PC-3 (cell line): ENCODE data around the gene BRF1. TPM values are rescaled to one million over a fixed set of nuclear protein-coding genes. Genes with fewer than 3 reads are reported as not detected.
"Not testable (repeated sequence)": the region's sequence is repeated elsewhere in the genome, so short reads cannot be mapped to it uniquely, and the experiment has no call there.

Experiments used
- ATAC-seq: fragments of 200-7000 bp; cut with Tn5 transposase; 2 replicates; pipeline ENCODE4 v1.9.1; 2020; ENCODE audit warnings: mild to moderate bottlenecking, moderate library complexity
- BruUV-seq: library from RNA; stranded (reverse); fragments of 400-500 nt; replicated peaks from 2 replicates; lab custom pipeline; 2021; lab: Mats Ljungman, UMichigan
- CTCF ChIA-PET: fragments of 300-600 bp; sonication (Branson Sonifier 250); formaldehyde crosslinking; loops from one replicate; lab custom pipeline; 2022; ENCODE audit warnings: antibody characterized with exemption; lab: Charles Lee
- POLR2A ChIA-PET: fragments of 300-600 bp; sonication (Branson Sonifier 250); formaldehyde crosslinking; loops from one replicate; lab custom pipeline; 2022; ENCODE audit warnings: antibody characterized with exemption; ENCODE audit not compliant: unreplicated experiment; lab: Charles Lee
- DNase-seq: peaks from one replicate; pipeline ENCODE4 v3.0.0-alpha.2; 2015
- H2AFZ ChIP-seq: fragments of 300-600 bp; sonication (generic); 2 replicates; pipeline ENCODE4 v1.6.0; 2016; ENCODE audit warnings: antibody characterized with exemption, low read length
- H3F3A ChIP-seq: fragments of 300-600 bp; sonication (generic); one replicate; pipeline ENCODE4 v1.6.0; 2017; ENCODE audit warnings: antibody characterized with exemption, low read length, control low read depth, mild to moderate bottlenecking; ENCODE audit not compliant: unreplicated experiment
- H3K27ac ChIP-seq: fragments of 300-600 bp; sonication (generic); 2 replicates; pipeline ENCODE4 v1.5.1; 2016; ENCODE audit warnings: mild to moderate bottlenecking, low read length
- H3K27me3 ChIP-seq: fragments of 300-600 bp; sonication (generic); 2 replicates; pipeline ENCODE4 v1.6.1; 2016; ENCODE audit warnings: low read length, mixed read lengths
- H3K36me3 ChIP-seq: fragments of 300-600 bp; sonication (generic); 2 replicates; pipeline ENCODE4 v1.6.1; 2016; ENCODE audit warnings: low read depth, mixed run types, low read length, mixed read lengths
- H3K4me1 ChIP-seq: fragments of 300-600 bp; sonication (generic); 2 replicates; pipeline ENCODE4 v1.5.1; 2016; ENCODE audit warnings: low read length; ENCODE audit not compliant: insufficient read depth
- H3K4me2 ChIP-seq: fragments of 300-600 bp; sonication (generic); 2 replicates; pipeline ENCODE4 v1.6.0; 2016; ENCODE audit warnings: low read length
- H3K4me3 ChIP-seq: fragments of 300-600 bp; sonication (generic); 2 replicates; pipeline ENCODE4 v1.5.1; 2016; ENCODE audit warnings: mild to moderate bottlenecking, low read length, mixed read lengths
- H3K79me2 ChIP-seq: fragments of 300-600 bp; sonication (generic); 2 replicates; pipeline ENCODE4 v1.6.1; 2017; ENCODE audit warnings: low read length, mixed read lengths
- H3K9ac ChIP-seq: fragments of 300-600 bp; sonication (generic); 2 replicates; pipeline ENCODE4 v1.6.0; 2016; ENCODE audit warnings: mild to moderate bottlenecking, low read length
- H3K9me2 ChIP-seq: fragments of 300-600 bp; sonication (generic); replicated peaks from 2 replicates; pipeline ENCODE4 v1.6.1; 2016; ENCODE audit warnings: mixed run types, low read length, mixed read lengths
- H3K9me3 ChIP-seq: fragments of 300-600 bp; sonication (generic); 2 replicates; pipeline ENCODE4 v1.6.1; 2016; ENCODE audit warnings: low read length, mixed read lengths
- H4K20me1 ChIP-seq: fragments of 300-600 bp; sonication (generic); 2 replicates; pipeline ENCODE4 v1.6.1; 2016; ENCODE audit warnings: low read length, mixed read lengths
- EZH2 ChIP-seq: fragments of 300-600 bp; sonication (generic); IDR thresholded peaks from one replicate; pipeline ENCODE4 v1.6.1; 2017; ENCODE audit warnings: antibody characterized with exemption, mild to moderate bottlenecking, low read length; ENCODE audit not compliant: unreplicated experiment
- EZH2phosphoT487 ChIP-seq: fragments of 300-600 bp; sonication (generic); IDR thresholded peaks from 2 replicates; pipeline ENCODE4 v1.6.1; 2018; ENCODE audit warnings: mild to moderate bottlenecking, antibody characterized with exemption, low read length, borderline replicate concordance
- intact Hi-C: fragments of 100-400 bp; cut with micrococcal nuclease; formaldehyde crosslinking; loops from 2 replicates; pipeline ENCODE4 v1.9.0; 2023
- total RNA-seq: library from RNA; depleted of rRNA; stranded (reverse); fragments of >200 nt; gene quantifications from 2 replicates; pipeline ENCODE4 v1.2.3, GENCODE V29; 2014
- TF ChIP-seq, protein P1 (sequence below): fragments of 300-600 bp; sonication (generic); conservative IDR thresholded peaks from 2 replicates; pipeline ENCODE4 v1.5.1; 2017; ENCODE audit warnings: antibody characterized with exemption, low read depth, mild to moderate bottlenecking, low read length

Gene BRF1
- total RNA-seq, 1 experiment from 2014 or later: 55.8 TPM

- peak; percentile 78 for ATAC-seq
- BruUV-seq: no TSS peak
- CTCF ChIA-PET: interaction anchor here (0.9 kb wide), 2 partner anchors 50 to 209 kb away, joined by 4 to 8 read pairs; no protein-coding TSS in a partner anchor
- H3K27me3 ChIP-seq: no peaks in the 10 kb centered on the region
- peak overlapping the region; percentile 85 for H3K9ac ChIP-seq
- peaks cover 9% of the 10 kb centered on the region; the same call in 1 of the 2 replicates for H4K20me1 ChIP-seq
- DNase-seq: peak; percentile 95
- intact Hi-C loops: loop anchor here (2.0 kb wide), 1 partner anchor 17 kb away; no protein-coding TSS in a partner anchor
- TF ChIP-seq EZH2phosphoT487 (no peak), EZH2 (no peak)
- TF ChIP-seq, protein P1, sequence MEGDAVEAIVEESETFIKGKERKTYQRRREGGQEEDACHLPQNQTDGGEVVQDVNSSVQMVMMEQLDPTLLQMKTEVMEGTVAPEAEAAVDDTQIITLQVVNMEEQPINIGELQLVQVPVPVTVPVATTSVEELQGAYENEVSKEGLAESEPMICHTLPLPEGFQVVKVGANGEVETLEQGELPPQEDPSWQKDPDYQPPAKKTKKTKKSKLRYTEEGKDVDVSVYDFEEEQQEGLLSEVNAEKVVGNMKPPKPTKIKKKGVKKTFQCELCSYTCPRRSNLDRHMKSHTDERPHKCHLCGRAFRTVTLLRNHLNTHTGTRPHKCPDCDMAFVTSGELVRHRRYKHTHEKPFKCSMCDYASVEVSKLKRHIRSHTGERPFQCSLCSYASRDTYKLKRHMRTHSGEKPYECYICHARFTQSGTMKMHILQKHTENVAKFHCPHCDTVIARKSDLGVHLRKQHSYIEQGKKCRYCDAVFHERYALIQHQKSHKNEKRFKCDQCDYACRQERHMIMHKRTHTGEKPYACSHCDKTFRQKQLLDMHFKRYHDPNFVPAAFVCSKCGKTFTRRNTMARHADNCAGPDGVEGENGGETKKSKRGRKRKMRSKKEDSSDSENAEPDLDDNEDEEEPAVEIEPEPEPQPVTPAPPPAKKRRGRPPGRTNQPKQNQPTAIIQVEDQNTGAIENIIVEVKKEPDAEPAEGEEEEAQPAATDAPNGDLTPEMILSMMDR: no peak
- H3K4me2 ChIP-seq: peak overlapping the region; percentile 95
- H3K4me1 ChIP-seq: no peaks in the 10 kb centered on the region
- no peaks in the 10 kb centered on the region for H3F3A ChIP-seq
- peak overlapping the region; percentile 90 for H2AFZ ChIP-seq
- H3K9me3 ChIP-seq: no peaks in the 10 kb centered on the region
- peak overlapping the region; percentile 71 for H3K27ac ChIP-seq
- POLR2A ChIA-PET: interaction anchor here (0.6 to 0.7 kb wide), 4 partner anchors 13 to 214 kb away, joined by 3 to 9 read pairs (median 4); partner anchors contain the start of gene PACS2
- H3K36me3 ChIP-seq: no peaks in the 10 kb centered on the region
- H3K4me3 ChIP-seq: peak overlapping the region; percentile 92
- H3K79me2 ChIP-seq: peaks cover 41% of the 10 kb centered on the region
- H3K9me2 ChIP-seq: no peaks in the 10 kb centered on the region
Measured at GRCh38 chr14:105301103-105301914, 508 bp upstream of the BRF1 start.

DNA sequence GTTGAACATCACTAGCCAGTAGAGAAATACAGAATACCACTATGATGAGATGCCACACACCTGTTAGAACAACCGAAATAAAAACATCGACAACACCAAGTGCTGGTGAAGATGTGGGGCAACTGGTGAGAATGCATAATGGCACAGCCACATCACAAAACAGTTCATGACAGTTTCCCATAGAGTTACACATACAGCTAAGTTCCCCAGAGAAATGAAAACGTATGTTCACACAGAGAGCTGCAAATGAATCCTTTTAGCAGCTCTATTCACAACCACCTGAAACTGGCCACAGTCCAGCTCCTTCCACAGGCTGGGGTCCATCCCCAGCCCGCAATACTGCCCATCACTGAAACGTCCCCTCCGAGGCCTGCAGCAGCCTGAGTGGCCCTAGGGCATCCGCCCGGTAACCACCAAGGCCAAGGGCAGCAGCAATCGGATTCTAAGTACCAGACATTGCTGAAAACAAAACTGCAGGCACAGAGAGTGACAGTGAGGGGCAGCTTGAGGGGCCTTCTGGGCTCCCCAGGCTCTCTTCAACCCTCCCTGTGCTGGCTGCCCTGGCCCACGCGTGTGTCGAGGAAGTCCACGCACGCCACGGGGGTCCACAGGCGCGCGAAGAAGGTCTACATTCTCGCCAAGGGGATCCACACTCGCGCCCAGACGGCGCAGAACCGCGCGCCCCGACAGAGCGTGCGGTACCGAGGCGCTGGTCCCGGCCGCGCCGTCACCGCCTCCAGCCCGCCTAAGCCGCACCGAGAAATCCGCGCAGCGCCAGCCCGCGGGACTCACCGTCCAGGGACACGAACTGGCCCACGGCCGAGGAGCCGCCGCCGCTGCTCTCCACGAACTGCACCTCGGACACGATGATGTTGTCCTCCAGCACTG is 903 bp downstream of the BRF1 start:
- peak overlapping the region; percentile 85 for H3K9ac ChIP-seq
- H3K4me3 ChIP-seq: peak overlapping the region; percentile 92
- peak; percentile 10 for ATAC-seq
- no peaks in the 10 kb centered on the region for H3K27me3 ChIP-seq
- ChIA-PET POLR2A (no interaction called here), CTCF (no interaction called here)
- H3K9me3 ChIP-seq: no peaks in the 10 kb centered on the region
- TSS peak; percentile 46 for BruUV-seq
- H3K79me2 ChIP-seq: peaks cover 55% of the 10 kb centered on the region
- no peaks in the 10 kb centered on the region for H3K4me1 ChIP-seq
- H3K9me2 ChIP-seq: no peaks in the 10 kb centered on the region
- peak overlapping the region; percentile 77 for H2AFZ ChIP-seq
- peaks cover 9% of the 10 kb centered on the region; the same call in 1 of the 2 replicates for H4K20me1 ChIP-seq
- no peaks in the 10 kb centered on the region for H3K36me3 ChIP-seq
- DNase-seq: no peak
- peak overlapping the region; percentile 95 for H3K4me2 ChIP-seq
- intact Hi-C loops: loop anchor here (2.0 kb wide), 1 partner anchor 19 kb away; no protein-coding TSS in a partner anchor
- TF ChIP-seq, protein P1: no peak
- TF ChIP-seq EZH2: no peak
- TF ChIP-seq EZH2phosphoT487: no peak
- H3F3A ChIP-seq: no peaks in the 10 kb centered on the region
- no peak overlapping the region; the same call in 1 of the 2 replicates for H3K27ac ChIP-seq

- H3K79me2 ChIP-seq: peaks cover 81% of the 10 kb centered on the region
- H3F3A ChIP-seq, H3K4me1 ChIP-seq, H3K27ac ChIP-seq, H3K27me3 ChIP-seq, H3K4me2 ChIP-seq, DNase-seq, H3K9ac ChIP-seq, POLR2A ChIA-PET, H4K20me1 ChIP-seq, CTCF ChIA-PET, BruUV-seq, H3K36me3 ChIP-seq, intact Hi-C loops, H3K4me3 ChIP-seq, H3K9me3 ChIP-seq, H3K9me2 ChIP-seq, H2AFZ ChIP-seq, ATAC-seq: not testable (repeated sequence)
Measured at GRCh38 chr14:105297311-105297710, 3.5 kb downstream of the BRF1 start.
